ENCODE measurements around the gene PLK5.
"Not testable (repeated sequence)": the region's sequence is repeated elsewhere in the genome, so short reads cannot be mapped to it uniquely, and the experiment has no call there.

Gene PLK5

DNA sequence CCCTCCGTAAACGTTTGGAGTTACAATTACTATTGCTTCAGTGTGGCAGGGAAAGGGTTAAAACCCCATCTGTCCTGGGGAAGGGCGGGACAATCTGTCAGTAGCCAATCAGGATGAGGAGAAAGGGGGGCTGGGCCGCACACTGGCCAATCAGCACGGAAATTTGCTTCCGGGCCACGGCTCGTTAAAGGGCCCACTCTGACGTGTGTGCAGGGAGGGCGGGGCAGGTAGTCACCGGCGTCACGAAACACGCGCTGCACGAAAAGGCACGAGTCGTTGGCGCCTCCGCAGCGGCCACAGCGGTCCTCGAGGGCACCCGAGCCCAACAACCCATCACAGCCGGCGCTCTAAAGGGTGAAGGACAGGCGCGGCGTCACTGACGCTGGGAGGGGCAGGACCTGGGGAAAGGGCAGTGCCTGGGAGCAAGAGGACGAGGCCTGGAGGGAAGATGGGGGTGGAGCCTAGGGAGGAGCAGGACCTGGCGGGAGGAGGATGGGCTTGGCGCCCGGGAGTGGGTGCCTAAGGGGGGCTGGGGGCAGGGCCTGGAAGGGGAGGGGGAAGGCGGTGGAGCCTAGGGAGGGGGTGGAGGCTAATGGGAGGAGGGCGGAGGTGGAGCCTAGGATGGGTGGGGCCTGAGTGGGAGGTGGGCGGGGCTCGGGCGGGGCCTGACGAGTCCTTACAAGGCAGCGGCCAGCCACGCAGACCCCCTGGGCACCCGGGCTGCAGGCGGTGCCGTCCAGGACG is 15.9 kb upstream of the PLK5 start:
- DNase-seq (ENCODE audit: low read depth in 2 of 2), result peak; percentile 74 to 86

DNA sequence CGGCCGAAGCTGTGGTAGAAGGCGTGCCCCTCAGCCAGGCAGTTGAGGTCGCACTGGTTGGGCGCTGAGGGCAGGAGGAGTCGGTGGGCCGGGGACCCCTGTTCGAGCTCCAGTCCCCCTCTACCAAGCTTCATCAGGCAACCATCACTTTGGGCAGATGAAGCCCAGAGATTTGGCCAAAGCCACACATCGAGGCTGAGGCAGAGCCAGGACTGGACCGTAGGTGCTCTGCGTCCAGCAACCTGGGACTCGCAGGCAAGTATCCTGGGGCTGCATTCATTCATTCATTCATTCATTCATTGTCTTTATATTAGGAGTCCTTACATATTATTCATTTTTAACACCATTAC is 15.4 kb upstream of the PLK5 start:
- DNase-seq (ENCODE audit: low read depth in 2 of 2), result no peak

DNA sequence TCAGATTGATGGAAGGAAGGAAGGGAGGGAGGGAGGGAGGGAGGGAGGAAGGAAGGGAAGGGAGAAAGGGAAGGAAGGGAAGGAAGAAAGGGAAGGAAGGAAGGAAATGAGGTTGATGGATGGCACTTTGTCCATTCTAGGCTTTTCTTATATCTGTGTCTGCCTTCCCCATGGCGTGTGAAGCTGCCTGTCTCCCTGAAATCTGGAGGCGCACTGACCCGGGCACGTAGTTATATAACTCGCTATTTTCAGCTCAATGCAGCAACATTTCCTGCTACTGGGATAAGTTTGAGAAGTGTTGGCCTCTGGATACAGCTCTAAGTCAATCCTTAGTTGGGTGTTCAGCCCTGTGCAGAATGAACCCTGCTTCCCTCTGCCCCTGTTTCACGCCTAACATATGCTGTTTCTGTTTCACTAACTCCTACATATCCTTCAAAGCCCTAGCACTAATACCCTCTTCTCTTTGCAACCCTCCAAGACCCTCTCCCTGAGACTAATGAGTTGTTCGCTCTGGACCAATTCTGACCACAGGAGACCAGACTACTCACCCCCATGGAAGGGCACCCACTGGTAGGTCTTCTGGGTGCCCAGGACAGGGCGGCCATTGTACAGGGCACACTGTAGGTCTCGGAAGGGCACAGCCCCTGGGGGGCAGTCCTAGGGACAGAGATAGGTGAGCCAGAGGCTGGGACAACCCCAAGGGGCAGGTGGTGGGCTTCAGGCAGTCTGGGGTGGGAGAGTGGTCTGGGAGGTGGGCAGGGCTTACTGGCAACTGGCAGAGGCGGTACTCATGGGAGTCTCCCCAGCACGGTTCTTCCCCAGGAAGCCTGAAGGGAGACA is 14.1 kb upstream of the PLK5 start:
- DNase-seq (ENCODE audit: low read depth in 2 of 2), result no peak

DNA sequence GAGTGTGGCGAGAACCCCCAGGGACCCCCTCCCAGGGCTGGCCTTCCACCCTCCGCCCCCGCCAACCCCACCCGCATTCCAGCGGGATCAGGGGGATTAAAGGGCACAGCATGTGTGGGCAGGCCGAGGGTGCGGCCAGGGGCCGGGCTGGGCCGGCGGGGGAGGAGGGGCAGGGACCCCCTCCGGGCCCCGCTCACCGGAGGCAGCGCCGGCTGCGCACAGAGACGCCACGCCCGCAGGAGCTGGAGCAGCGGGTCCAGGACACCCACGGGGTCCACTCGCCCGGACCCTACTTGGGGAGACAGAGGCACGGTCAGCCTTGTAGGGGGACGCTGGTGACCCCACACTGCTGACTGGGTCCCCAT is 13.5 kb upstream of the PLK5 start:
- DNase-seq (ENCODE audit: low read depth in 2 of 2), result no peak

DNA sequence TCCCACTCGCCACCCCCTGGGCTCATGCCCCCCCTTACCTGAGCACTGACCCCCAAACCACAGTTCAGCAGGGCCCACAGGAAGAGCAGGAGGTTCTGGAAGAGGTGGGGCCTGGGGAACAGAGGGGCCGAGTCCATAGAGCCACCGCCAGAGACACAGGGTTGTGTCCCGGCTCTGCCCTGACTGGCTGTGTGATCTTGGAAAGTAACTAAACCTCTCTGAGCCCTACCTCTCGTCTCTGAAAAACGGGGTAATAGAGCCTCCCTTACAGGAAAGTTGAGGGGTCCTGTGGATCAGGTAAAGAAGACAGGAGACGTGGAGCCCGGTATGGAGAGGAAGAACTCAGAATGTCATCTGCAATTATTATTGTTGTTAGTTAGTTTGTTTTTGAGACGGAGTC is 13.1 kb upstream of the PLK5 start:
- DNase-seq (ENCODE audit: low read depth in 2 of 2), result no peak

DNA sequence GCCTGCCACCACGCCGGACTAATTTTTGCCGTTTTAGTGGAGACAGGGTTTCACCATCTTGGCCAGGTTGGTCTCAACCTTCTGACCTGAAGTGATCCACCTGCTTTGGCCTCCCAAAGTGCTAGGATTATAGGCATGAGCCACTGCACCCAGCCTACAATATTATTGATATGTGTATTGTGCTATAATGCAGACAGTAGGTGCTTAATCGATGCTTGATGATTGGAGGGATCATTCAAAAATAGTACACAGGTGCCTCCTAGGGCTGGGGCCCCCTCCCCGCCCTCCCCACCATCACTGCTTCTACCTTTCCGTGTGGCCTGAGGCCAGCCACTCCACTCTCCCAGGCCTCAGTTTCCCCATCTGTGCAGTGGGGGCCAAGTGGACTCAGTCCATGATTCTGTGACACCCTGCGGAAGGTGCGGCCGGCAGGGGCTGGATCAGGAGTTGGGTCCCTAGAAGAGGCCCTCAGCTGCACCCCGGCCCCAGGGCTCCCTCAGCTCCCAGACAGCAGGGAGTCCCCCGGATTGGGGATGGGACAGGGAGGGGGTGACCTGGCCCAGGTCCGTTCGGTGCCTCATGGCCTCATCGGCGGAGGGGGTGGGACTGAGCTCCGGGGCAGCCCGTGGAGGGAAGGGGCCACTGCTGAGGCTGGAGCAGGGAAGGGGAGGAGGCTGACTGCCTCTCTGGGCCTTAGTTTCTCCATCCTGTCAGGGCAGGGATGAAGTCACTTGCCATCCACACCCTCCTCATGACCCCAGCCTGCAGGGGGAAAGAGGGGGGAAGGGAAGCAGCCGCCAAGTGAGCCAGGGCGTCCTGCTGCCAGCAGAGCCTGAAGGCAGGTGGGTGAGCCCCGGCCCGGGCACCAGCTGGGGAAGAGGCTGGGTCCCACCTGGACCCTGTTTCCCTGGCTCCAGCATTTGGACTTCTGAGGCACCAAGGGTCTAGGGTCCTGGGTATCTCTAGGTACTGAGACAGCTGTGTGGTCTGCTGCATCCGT is 12.3 kb upstream of the PLK5 start:
- no peak for DNase-seq (ENCODE audit: low read depth in 2 of 2)

DNA sequence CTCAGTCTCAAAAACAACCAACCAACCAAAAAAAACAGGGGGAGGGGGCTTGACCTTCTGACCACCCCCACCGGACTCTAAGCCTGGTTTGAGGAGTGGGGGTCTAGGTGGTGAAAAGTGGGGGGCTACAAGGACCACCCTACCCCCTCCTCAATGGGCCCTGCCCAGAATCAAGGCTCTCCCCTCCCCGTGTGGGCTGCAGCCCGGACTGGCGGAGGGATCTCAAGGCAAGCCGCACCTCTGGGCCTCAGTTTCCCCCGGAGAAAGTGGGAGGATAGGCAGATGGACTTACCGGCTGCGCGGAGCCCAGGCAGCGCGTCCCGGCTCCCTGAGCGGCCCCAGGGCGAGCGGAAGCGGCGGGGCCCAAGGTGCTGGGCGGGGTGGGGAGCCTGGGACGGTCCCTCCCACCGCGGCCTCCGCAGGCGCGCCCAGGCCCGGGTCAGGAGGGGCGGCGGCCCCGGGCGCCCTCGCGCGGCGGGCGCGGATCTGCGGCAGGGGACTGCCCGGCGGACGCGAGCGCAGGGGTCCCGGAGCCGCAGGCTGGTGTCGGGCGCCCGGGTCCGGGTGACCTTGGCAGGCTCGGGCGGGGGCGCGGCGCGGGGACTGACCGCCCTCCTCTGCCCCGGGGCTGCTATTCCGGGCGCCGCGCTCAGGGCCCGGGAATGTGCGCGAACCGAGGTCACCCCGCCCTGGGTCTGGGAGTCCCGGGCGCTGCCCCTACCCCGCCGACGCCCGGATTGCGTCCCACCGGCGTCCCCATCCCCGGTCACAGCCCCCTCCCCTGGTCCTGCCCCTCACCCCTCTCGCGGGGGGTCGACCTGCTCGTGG is 11.0 kb upstream of the PLK5 start, which contains the start of gene ADAMTSL5:
TSS of gene ADAMTSL5 (minus strand) at position 349 of the 828 bp plus-strand sequence. CDS start 2,076 bp downstream, outside the sequence.
- DNase-seq (ENCODE audit: low read depth in 2 of 2), result peak in 1 of 2 donors; percentile 18

DNA sequence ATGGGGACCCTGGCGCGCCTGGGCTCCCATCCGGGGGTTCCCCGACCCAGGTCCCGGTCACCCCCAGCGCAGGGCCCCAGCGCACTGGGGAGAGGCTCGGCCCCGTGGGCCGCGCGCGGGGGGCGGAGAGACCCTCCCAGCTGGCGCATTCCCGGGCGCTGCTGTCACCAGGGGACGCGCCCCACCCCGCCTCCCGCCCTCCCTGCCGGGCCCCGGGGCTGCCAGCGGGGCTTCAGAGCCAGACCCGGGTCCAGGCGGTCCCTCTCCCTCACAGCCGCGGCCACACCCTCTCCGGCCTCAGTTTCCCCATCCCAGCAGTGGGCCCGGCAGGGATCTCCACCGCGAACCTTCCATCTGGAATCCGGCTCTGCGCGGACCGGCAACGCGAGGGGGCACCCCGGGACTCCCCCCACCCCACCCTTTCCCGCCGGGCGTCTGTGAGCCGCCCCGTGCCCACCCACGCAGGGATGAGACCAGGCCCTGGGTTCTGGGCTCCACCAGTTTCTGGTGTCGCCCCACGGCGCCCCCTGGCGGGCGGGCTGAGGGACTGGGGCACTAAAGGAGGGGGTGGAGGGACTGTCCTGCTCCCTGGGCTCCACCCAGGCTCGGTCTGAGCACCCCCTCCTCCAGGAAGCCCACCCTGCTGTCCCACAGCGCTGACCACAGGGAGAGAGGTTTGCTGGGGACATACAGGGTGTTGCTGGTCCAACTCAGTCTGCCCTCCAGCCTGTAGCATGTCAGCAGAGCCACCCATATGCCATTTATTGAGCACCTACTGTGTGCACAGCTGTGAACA is 10.2 kb upstream of the PLK5 start:
- peak; percentile 42 to 43 for DNase-seq (ENCODE audit: low read depth in 2 of 2)

DNA sequence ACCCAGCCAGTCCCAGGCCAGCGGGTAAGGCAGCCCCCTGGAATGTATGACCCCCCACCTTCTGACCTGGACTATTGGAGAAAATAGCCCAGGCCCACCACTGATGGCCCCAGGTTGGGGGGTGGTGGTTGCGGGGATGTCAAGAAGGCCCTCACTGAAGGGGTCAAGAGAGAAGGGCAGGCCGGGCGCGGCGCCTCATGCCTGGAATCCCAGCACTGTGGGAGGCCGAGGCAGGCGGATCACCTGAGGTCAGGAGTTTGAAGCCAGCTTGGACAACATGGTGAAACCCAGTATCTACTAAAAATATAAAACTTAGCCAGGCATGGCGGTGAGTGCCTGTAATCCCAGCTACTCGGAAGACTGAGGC is 9.6 kb upstream of the PLK5 start:
- no peak for DNase-seq (ENCODE audit: low read depth in 2 of 2)

DNA sequence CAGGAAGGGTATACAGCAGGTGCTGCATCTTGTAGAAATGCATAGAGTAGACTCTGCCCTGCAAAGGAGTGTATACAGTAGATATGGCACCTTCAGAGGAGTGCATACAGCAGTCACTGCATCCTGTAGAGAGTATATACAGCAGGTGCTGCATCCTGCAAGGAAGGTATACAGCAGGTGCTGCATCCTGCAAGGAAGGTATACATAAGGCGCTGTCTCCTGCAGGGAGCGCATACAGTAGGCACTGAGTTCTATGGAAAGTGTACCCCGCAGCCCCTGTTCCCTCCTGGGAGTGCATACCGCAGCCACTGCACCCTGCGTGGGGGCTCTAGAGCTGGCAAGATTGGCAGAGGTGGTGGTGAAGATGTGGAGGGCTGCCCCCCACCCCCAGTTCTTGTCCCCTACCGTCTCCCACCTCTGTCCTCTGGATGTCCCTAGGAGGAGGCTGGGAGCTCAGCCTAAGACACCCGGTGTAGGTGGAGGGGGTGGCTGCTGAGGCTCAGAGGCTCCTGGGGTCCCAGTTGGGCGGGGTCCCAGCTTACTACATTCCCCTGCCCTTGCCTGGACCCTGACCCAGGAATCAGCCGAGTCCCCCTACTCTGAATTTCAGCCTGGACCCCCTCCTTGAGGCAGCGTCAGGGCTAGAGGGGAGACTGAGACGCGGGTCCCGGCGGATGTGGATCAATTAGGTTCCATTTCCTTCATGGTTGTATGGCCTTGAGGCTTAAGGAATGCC is 8.7 kb upstream of the PLK5 start:
- DNase-seq (ENCODE audit: low read depth in 2 of 2), result no peak

DNA sequence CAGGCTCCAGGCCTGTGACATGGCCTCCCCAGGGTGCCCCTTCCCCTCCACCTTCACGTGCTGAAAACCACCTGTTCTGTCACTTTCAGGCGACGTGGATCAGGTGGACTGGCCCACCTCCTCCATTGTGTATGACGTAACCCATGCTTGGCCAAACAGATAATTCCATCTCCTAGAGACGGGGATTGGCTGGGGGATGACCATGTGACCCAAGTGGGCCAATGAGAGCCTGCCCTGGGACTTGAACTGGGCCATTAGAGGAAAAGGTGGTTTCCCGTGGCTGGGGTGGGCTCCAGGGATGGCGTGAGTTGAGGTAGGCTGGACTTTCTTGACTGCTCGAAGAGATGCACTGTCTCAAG is 7.5 kb upstream of the PLK5 start:
- no peak for DNase-seq (ENCODE audit: low read depth in 2 of 2)

DNA sequence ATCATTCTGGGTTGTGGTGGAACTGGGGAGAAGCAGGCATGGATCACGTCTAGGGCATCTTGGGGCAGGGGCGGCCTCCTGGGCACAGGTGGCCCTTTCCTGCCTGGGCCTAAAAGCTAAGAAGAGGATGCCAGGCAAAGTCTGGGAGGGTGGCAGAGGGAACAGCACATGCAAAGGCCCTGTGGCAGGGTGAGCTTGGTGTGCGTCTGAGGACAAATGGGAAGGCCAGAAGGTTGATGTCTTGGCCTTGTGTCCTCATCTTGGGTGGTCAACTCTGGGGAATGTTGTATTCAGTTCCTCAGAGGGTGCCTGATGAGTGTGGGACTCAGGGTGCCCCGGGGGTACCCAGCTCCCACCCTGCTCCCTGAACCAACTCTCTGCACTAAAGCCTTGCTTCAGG is 5.4 kb upstream of the PLK5 start:
- no peak for DNase-seq (ENCODE audit: low read depth in 2 of 2)

DNA sequence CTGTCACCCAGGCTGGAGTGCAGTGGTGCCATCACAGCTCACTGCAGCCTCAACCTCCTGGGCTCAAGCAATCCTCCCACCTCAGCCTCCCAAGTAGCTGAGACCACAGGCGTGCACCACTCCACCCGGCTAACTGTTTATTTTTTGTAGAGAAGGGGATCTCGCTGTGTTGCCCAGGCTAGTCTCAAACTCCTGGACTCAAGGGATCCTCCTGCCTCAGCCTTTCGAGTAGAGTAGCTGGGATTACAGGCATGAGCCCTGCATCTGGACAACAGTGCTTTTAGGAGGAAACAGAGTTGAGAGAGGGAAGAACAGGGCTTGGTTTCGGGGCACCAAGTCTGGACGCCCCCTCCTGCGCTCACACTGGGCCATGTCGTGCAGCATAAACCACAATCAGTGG is 4.1 kb upstream of the PLK5 start:
- DNase-seq (ENCODE audit: low read depth in 2 of 2), result not testable (repeated sequence)

DNA sequence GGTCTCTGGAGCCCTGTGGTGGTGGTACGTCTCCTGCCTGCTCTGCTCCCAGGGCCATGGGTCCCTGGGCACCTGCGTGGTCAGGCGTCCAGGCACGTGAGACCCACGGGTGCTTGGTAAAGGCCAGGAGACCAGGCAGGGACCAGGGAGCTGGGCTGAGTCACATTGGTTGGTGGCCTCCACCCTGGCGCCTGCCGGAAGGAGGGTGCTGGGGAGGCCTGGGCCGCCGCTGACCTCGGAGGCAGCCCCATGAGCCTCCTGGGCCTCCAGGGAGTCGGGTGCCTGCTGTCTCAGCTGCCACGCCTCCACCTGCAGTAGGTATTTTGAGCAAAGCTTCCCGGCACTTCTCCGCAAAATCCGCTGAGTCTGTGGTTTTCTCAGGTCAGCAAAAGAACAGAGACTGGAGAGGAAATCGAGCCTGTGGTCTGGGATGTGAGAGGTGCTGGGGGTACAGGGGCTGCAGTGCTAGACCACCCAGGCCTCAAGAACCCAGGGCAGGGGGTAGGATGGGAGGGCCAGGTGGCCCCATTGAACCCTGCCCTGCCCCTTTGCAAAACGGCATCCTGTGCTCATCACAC is 3.6 kb upstream of the PLK5 start:
- DNase-seq (ENCODE audit: low read depth in 2 of 2), result no peak

DNA sequence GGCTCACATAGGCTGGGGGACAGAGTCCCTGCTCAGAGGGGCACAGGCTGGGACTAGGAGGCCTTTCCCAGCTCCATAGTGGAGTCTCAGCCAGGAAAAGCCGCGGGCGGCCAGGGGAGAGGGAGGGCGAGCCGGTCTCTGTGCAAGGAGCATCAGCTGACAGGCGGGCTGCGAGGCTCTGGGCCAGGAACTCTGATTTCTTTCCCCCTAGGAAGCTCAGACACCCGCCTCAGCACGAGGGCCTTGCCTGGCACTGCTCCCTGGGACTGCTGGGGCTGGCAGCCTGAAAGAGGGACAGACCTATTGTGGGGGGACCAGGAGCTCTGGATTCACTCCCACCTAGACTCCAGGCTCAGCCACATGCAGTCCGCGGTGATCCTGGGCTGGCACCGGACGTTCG is 2.2 kb upstream of the PLK5 start:
- no peak for DNase-seq (ENCODE audit: low read depth in 2 of 2)

DNA sequence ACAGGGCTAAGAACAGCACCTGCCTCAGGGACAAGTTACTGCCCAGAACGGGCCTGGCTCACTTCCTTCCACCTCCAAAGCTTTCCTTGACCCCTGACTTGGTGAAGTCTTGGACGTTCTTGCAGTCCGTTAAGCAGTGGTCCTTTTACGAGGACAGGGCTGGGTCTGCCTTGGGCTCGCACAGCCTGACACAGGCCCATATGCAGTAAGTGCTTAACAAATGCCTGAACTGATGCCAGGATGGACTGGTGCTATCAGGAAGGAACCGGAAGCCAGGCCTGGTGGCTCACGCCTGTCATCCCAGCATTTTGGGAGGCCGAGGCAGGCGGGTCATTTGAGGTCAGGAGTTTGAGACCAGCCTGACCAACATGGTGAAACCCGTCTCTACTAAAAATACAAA is 1.8 kb upstream of the PLK5 start:
- DNase-seq (ENCODE audit: low read depth in 2 of 2), result no peak

DNA sequence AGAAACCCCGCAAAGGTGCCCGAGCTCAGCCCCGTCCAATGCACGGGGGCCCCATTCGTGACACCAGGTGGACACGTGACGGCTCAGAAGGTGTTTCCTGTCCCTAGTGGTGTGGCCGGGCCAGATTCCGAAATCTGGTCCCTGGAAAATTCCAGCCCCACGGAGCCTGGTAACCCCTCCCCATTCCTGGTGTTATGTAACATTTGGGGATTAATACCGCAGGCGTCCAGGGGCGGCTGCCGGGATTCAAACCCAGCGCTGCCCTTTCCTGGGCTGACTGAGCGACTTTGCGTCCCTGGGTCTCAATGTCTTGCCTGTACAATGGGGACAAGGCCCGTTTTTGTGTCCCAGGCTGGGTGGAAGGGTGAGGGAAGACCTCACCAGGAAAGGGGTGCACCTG is 1.0 kb upstream of the PLK5 start:
- no peak for DNase-seq (ENCODE audit: low read depth in 2 of 2)

DNA sequence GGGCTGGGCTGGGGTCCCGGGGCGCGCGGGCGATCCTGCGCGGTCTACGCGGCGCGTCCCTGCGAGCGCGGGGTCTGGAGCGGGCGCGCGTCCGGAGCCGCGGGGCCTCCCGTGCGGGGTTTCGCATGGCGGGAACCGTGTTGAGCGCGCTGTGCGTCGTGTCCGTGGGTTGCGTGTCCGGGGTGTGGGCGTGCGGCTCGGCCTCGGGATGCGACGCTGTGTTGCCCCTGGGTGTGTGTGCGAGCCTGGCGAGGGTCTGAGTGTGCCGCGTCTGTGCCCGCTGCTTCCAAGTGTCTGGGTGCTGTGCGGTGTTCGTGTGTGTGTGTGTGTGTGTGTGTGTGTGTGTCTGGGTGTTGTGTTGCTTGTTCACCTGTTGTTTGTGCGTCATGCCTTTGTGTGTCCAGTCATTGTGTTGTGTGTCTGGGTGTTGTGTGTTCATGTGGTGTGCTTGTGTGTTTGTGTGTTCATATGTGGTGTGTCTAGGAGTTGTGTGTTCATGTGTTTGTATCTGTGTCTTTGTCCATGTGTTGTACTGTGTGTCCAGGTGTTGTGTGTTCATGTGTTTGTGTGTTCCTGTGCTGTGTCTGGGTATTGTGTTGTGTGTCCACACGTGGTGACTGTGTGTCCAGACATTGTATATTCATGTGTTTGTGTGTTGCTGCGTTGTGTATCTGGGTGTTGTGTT is 552 bp downstream of the PLK5 start:
- DNase-seq (ENCODE audit: low read depth in 2 of 2), result no peak

DNA sequence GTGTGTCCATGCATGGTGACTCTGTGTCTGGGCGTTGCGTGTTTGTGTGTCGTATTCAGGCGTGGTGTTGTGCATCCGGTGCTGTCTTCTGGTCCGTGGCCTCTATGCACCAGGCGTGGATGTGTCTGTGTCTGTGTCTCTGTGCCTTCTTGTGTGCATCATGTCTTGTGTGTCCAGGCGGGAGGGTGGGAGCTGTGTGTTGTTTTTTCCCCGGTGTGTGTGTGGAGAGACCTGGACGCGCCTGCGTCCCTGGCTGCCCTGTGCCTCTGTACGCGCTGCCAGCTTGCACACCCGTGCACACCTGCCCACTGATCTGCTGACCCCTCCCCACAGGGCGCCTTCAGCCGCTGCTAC is 1.1 kb downstream of the PLK5 start:
- DNase-seq (ENCODE audit: low read depth in 2 of 2), result no peak

All from activated CD8-positive, alpha-beta memory T cell treated with anti-CD3 and anti-CD28 coated beads for 4 hours (primary cell).